HL-60/S4 (cell line): ENCODE measurements around the gene DAB2IP.
"Not testable (repeated sequence)": the region's sequence is repeated elsewhere in the genome, so short reads cannot be mapped to it uniquely, and the experiment has no call there.

Experiments
- in situ Hi-C: fragments of 300-500 bp; cut with MboI; formaldehyde crosslinking; loops from 2 replicates; pipeline ENCODE4 v1.14.3; 2022; ENCODE audit warnings: low sequenced_read_pairs

Gene DAB2IP

DNA sequence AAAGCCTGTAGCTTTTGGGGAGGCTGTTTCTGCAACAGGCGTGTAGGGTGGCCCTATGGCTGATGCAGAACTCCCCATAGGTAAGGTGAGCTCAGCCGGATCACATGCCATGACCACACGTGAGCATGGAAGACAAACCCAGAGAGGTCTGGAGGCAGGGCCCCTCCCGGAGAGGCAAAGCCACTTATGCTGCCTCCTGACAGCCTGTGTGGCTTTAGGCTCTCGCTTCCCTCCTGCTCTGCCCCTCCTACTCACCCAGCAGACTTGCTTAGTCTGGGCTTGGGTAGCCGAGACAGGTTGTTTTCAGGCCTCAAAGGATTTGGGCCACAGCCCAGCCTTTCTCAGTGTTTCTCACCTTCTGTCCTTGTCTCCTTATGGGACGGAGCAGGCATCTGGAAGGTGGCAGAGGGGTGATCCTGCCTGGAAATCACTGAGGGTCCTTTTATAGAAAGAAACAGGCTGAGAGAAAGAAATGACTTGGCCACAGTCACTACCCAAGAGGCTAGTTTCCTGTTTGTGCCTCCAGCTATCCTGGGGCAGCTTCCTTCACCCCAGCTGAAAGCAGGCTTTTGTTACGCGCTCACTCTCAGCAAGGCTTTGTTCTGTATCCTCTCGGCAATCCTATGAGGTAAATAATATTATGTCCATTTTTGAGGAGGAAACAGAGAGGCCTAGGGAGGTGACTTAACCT, 89.9 kb downstream of the DAB2IP start:
- in situ Hi-C loops = no loop called here

DNA sequence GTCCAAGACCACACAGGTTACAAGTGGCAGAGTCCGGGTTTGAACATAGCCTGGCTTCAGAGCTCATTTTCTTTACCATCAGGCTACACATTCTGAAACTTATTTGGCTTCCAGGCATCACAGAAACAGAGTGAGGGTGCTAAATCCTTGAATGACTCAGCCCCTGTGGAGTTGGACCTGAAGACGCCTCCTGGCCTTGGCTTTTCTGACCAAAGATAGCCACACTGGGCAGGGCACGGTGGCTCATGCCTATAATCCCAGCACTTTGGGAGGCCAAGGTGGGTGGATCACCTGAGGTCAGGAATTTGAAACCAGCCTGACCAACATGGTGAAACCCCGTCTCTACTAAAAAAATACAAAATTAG, 90.5 kb downstream of the DAB2IP start:
- in situ Hi-C loops = not testable (repeated sequence)

DNA sequence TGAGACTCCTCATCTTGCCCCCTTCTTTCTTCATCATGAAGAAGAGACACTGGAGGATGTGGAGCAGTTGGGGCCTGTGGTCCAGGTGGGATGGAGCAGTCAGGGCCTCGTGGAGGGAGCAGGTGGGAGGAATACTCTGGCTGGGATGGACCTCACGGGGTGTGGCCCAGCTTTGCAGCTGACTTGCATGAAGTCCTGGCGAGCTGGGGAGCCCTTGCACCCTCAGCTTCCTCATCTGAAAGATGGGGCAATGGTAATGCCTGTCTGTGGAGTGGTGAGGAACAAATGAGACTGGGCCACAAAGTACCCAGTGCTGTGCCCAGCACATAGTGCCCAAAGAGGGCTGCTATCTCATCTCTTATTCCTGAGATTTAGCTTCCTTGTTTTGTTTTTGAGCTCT, 91.5 kb downstream of the DAB2IP start:
- in situ Hi-C loops = no loop called here

DNA sequence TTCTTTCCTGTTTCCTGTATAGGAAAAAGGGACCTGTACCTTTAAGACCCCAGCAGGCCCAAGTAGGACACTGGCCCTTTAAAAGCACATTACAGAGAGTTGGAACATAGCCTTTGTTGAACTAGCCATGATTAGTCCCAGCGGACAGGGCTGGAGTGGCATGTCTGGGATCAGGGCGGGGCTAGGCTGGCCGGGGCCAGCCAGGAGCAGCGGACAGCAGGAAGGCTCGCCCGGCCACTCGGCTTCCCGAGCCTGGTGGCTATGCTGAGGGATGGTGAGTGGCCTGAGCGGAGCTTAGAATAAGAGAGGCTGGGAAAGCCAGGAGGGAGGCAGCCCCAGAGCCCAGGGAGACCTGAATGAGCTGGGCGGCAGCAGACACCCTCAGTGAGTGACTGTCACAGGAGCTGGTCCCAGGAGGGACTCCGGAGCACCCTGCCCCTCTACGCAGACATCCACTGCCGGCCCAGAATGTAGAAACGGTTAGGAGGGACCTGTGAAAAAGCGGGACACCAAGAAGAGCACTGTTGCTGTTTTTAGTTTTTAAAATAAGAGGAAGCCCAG, 92.1 kb downstream of the DAB2IP start:
- in situ Hi-C loops = no loop called here

DNA sequence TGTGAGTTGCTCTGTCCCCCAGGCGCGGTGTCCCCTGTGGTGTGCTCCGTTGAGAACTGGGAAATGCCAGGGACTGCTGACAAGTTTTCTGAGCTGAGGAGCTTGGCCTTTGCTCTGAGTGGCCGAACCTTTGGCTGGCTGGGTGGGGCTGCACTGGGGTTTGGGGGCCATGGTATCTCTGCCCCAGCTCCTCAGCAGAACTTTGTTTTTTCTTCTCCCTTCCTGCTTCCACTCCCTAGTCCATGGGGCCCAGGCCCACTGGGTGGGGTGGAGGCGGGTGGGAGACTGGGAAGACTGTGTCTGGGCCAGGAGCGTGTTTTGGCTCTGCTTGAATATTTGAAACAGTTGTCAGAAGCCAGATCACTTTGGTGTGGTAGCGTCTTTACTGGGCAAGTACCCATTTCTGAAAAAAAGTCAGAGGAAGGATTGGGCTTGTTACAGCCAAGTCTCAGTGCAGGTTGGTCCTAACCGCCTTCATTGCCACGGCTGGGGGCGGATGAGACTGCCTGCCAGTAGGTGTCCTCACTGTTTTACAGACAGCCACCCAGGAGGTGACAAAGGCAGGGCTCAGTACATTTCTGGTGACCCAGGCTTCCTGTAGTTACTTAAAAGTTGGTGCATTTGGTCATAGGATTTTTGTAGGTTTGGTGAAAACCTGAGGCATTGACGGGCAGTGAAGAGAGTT, 92.7 kb downstream of the DAB2IP start:
- in situ Hi-C loops = no loop called here

DNA sequence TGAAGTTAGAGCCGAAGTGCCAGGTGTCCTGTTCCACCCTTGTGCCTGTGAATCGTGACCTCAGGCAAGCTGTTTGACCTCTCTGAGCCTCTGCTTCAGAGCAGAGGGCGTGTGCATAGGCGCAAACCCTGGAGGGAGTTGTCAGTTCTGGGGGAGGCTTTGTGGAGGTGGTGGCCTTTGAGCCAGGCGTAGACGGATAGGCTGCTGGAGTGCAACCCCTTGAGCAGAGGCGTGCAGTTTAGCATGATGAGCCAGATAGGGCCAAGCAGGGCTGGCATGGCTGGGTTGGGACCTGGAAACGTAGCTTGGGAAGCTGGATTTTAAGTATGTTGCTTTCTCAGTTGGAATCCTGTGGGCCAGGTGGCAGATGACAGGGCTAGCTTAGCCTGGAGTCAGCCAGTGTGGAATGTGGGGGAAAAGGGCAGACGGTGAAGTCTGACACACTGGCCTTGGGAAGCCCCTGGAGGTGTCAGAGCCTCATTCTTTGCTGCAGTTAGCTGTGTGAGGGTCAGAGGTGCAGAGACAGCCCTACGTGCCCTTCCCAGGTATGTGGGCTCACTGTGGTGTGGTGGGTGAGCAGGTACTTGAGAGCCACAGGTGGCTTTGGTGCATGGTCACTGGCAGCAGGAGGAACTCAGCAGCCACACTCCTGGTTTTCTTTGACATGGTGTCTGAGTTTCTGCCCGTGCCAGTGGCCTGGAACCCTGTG, 93.4 kb downstream of the DAB2IP start:
- in situ Hi-C loops = no loop called here

DNA sequence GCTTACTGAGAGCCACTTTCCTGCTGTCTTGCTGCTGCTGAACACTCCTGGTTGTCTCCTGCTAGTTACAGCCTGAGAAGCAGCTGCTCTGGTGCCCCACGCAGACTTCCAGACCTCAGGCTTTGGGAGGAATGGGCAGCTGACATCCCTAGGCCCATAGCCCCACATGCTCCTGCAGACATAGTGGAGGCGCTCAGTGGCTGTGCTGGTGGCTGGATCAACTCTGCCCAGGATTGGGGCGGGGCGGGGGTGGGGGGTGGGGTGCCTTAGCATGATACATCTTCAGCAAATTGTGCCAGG, 93.9 kb downstream of the DAB2IP start:
- in situ Hi-C loops = no loop called here

DNA sequence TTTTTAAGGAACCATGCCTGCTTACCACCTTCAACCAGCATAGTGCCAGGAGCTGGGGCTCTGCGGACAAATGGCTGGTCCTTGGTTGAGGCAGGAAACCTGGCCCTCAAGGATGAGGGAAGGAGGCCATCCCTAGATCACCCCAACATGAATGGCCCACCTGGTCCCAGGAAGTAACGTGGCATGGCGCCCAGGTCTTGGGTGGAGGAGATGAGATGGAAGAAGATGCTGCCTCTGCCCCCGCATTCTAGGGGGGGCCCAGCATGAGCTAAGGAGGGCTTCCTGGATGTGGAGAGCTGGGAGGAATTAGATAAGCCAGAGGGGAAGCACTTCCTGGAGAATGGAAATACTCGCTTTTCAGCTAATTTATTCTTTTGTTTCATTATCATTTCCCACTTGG, 95.0 kb downstream of the DAB2IP start:
- in situ Hi-C loops = no loop called here

DNA sequence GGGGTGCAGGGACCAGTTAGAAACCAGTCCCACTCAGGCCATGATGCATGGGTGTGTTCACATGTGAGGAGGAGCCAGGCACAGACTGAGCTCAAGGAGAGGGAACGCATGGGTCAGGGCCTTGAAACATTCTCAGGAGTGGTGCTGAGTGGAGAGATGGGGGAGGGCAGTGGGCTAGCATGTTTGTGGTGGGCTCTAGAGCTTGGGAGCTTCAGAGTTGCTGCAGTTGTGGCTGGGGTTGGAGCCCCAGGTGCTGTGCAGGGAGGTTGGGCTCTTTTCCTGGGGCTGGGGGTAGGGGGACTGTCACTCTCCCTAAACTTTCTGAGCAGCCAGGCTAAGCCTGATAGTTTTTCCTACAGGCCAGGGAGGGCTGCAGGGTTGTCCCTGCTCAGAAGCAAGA, 95.4 kb downstream of the DAB2IP start:
- in situ Hi-C loops = no loop called here

DNA sequence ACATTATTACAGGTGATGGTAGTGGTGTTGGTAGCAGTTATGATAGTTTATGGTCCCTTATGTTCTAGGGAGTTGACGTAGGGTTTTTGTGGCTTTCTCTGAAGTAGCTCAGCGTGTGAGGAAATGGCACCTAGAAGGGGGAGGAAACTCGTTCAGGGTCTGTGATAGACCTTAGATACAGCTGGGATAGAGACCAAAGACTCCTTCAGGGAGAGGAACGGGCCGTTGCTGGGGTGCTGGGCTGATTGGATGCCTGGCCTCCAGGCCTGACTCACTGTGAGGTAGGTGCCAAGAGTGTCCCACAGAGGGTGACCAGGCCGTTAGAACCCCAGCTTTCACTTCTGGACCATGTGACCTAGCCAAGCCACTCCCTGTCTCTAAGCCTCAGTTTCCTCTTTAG, 96.6 kb downstream of the DAB2IP start:
- in situ Hi-C loops = no loop called here

DNA sequence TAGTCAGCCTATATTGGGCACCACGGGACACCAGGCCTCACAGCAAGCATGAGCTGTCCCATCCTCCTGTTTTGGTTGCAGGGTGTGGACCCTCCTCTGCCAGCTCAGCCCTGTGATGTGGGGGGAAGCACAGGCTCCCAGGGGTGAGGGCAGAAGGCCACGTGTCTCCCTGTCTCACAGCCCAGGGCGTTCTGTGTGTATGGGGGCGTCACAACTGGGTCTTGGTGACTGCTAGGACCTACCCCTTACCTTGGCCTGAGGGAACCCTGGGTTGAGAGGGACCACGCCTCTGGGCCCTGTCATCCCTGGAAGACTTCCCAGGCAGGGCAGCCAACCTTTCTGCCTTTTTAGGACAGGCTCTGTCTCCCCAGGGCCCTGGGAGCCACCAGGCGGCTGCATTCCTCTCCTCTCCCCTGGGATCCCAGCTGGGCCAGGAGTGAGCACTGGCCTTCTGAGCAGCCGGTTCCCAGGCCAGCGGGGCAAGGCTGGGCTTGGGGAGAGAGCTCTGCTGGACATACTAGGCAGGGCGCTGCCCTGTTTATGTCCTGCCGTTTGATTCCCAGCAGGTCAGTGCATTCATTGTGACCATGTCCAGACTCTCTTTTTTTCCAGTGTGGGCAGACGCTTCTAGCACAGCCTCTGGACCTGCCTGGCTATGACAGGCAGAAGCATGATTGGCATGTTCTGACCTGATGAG, 97.4 kb downstream of the DAB2IP start:
- in situ Hi-C loops = no loop called here

DNA sequence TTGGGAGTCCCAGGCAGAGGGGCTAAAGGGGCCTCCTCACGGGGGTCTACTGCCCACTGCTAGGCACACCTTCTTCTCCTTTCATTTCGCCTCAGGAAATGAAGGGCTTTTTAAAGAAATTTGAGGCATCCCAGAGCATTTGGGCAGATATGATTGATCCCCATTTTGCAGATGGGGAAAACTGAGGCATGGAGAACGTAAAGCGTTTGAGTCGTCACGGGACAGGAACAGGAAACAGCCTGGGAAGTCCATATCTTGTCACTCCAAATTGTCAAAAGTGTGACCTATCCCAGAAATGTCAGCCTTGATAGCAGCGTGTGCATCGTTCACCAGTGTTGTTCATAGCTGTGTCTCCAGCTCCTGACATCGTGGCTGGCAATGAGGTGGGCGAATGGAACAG, 98.2 kb downstream of the DAB2IP start:
- in situ Hi-C loops = no loop called here

DNA sequence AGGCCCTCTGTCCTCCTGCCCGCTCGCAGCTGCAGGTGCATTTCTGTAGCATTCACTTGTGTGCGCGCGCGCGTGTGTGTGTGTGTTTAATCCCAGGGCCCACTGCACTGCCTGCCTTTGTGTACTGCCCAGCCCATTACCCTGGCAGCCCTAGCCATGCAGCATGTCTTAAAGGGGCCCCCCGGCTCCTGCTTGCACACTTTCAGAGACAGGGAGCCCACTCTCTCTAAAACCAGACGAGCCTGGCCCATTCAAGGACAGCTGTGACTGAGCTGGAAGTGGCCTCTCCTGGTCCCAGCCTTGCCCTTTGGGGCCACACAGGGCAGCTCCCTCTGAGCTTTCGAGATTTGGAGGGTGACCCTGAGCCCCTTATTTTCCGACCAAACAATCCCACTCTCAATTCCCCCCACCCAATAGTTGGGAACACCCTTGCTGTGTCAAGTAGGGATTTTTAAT, 98.9 kb downstream of the DAB2IP start:
- in situ Hi-C loops = no loop called here

DNA sequence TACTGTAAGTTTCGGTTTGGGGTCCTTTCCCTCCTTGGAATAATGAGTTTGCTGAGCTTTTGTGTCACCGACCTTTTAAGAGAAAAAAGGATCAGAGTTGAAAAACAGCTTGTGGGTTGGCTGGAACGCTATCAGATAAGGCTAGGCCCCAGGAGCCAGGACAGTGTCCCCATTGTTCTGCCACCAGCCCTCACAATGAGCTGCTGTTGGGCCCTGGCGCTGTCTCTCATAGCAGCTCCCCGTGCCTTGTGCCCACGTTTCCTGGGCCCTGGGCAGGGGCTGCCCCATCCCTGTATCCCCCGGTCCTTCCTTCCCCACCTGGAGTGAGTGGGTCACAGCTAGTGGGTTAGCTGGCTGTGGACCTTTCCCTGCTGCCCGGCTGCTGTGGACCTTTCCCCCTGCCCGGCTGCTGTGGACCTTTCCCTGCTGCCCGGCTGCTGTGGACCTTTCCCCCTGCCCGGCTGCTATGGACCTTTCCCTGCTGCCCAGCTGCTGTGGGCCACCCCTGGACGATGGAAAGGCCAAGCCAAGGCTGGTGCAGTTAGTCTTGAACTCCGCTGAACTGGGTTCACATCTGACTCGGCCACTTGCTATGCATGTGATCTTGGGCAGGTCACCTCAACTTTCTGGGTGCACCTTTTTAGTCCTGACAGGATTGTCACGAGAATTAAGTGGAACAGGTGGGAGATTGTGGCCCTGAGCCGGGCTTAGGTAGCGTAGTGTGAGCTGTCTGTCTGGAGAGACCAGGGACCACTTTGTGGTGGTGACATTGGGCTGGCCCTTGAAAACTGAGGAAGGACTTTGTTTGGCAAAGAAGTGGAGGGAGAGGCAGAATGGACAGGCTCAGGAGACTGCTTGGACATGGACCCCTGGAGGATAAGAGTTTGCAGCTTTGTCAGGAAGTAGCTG, 99.5 kb downstream of the DAB2IP start:
- in situ Hi-C loops = no loop called here

DNA sequence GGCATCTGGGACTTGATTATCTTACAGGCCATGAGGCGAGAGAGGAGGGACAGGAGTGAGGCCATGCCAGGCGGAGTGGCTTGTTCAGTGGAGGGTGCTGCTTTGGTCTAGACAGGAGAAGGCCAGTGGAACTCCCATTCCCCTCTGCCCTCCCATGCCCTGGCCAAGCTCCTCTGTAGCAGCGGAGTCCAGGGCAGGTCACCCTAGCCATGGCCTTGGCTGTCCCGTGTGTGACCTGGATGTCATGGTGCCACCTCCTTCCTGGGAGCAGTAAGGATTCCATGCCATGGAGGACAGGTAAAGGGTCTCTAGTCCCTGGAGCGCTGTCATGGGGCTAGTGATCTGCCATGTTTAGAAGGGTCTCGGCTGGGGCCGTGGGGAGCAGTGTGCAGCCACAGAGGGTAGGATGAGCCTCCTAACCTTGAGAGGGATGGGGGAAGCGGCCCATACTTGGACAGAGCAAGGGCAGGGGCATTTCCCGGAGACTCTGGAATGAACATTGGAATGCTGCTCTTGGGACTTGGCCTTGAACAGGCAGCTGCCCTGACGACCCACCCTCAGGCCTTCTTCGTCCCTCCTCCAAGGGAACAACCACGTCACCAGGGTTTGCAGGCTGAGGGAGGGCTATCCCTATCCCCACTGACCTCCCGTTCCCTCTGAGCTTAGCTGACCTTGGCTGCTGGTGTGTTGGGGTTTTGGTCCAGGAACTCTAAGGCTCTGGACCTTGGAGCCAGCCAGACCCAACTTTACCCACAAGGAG, 100.4 kb downstream of the DAB2IP start:
- in situ Hi-C loops = no loop called here

DNA sequence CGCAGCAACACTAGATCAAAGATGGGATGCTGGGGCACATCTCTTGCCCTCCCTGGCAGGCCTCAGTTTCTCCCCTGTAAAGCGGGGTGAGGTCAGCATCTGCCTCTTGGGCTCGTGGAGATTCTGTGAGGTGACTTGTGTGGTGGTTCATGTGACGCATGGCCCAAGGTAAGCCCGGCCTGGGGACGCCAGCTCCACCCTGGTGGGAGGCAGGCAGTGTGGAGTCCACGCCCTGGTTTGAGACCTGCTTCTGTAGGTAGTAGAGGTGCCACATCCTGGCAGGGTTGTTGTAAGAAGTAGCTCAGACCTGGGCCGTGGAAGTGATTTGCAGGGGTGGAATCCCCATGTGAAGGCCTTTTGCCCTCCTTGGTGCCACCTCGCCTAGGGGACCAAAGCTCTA, 101.5 kb downstream of the DAB2IP start:
- in situ Hi-C loops = no loop called here

DNA sequence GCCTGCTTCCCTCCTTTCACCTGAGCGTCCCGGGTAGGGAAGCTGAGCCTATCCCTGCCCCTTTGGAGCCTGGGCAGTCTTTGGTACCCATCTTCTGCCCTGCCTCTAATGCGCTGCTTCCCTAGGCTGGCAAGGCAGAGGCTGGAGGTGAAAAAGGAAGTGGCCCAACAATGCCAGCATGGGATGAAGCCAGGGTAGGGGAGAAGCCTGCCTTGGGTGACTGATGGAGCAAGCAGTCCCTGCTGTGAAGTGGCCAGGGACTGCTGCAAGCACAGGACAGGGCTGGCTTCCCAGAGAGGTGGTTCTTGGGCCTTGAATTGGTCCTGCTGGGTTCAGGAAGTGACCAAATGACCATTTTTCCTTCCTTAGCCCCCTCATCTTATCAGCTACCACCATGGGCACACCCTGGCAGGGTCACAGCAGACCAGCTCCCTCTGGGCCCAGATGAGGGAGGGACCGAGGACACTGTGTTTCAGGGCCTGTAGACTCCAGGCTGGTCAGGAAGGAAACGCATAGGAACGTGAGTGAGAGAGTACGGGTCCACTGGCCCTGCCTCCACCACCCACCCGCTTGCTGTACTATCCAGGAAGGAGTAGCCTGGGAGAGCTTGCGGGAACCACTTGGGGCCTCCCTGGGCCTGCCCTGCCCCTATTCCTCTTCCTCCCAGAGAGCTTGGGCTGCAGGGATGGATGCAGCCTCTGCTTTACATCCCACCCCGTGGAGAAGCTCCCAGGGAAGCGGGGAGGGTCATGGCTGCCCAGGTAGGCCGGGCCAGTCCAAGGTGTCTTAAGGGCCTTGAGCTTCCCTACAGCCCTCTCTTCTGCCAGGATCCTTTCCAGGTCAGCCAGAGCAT, 102.6 kb downstream of the DAB2IP start:
- in situ Hi-C loops = no loop called here

DNA sequence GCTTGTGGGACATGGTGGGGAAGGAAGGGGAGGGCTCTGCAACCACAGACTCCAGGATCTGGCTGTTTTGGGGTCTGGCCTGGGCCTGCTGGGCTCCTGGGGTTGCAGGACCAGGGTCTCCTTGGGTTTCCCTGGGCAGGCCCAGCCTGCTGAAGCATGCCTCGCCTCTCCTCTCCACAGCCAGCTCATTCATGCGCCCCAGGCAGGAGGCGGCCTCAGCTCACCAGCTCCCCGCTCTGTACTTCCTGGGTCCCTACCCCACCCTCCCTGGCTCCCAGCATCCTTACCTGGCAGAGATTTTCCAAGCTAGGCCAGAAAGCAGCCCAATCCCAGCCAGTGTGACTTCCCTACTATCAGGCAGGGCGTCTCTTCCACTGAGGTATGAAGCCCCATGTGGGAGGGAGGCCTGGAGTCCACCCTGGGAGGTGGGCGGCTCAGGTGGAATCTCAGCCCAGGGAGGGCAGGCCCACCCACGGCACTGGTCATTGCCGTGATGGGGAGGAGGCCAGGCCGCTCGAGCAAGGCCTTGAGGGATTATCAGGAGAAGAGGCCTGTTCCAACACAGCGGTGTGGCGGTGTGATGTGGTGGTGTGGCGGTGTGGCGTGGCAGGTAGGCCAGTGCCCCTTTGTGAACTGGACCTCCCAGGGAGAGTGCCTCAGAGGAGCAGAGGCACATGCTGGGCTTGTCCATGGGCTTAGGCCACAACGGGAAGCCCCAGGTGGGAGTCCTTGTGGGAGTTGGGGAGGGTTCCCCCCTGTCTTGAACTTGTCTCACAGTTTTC, 103.4 kb downstream of the DAB2IP start:
- in situ Hi-C loops = no loop called here
